HL-60/S4 treated with phorbol 12-myristate 13-acetate at 8.2 ng/mL for 4 days and 3 days (cell line): Measurements from ENCODE around the gene MST1.
"Not testable (repeated sequence)": the region's sequence is repeated elsewhere in the genome, so short reads cannot be mapped to it uniquely, and the experiment has no call there.

Source experiments
- in situ Hi-C: fragments of 300-500 bp; cut with MboI; formaldehyde crosslinking; loops from 2 replicates; pipeline ENCODE4 v1.15.0; 2022; ENCODE audit warnings: low sequenced_read_pairs

Gene MST1

DNA sequence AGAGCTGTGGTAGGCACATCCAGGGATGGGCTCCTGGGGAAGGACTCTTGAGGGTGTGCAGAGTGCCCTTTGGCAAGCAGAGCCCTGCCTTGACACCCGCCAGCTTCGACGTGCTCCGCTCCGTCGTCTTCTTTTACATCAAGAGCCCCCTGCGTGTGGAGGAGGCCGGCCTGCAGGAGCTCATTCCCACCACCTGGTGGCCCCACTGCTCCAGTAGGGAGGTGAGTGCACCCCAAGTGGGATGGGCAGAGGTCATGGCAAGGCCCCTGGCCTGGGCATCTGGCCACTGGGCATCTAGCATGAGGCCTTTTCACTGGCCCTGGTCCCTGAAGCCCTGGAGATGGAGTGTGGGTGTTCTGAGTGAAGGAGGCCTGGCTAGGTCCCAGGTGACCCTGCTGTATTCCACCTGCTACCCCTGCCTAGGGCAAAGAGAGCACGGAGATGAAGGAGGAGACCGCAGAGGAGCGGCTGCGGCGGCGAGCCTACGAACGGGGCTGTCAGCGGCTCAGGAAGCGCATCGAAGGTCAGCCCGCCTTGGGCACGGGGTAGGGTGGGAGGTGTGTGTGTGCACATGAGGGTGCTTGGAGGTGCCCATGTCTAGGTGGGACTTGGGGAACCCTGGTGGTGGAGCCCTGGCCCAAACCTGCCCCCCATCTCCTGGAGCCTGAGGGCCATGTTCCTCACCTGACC, 12.3 kb upstream of the MST1 start:
- in situ Hi-C loops = no loop called here

DNA sequence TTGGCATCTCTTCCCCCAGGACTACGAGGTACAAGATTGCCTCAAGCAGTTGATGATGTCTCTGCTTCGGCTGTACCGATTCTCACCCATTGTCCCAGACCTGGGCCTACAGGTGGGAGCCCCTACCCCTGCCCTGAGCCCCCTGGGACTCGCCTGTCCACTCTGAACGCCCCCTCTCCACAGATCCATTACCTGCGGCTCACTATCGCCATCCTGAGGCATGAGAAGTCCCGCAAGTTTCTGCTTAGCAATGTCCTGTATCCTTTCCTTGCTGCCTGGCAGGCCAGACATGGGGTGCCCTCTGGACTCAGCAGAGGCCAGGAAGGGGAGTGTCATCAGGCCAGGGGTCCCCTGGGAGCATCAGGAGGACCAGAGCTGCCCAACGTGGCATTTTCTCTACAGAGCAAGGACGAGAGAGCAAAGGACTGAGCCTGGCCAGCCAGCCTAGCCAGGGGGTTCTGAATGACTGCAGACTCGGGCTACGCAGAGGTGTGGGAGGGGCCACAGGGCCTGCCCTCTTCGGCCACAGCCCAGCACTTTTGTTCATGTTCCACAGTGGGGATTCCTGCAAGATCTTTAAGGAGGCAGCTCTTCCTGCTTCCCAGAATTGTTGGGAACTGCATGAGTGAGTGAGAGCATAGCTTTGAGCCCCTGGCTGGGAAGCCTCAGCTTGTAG, 11.3 kb upstream of the MST1 start:
- in situ Hi-C loops = no loop called here

DNA sequence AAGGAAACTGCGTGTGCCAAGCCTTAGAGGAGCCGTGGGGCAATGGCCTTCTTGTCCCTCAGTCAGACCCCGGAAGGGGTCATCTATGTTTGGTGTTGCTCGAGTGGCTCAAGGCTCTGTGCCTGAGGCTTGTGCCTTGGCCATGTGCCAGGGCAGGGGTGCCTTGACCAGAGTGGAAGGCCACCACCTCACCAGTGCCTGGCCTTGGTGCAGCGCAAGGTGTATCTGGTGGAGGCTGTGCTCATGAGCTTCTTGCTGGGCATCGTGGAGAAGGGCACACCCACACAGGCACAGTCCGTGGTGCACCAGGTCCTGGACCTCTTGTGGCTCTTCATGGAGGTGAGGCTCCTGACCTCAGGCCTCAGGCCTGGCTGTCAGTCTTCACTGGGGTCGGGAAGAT, 10.7 kb upstream of the MST1 start:
- in situ Hi-C loops = no loop called here

DNA sequence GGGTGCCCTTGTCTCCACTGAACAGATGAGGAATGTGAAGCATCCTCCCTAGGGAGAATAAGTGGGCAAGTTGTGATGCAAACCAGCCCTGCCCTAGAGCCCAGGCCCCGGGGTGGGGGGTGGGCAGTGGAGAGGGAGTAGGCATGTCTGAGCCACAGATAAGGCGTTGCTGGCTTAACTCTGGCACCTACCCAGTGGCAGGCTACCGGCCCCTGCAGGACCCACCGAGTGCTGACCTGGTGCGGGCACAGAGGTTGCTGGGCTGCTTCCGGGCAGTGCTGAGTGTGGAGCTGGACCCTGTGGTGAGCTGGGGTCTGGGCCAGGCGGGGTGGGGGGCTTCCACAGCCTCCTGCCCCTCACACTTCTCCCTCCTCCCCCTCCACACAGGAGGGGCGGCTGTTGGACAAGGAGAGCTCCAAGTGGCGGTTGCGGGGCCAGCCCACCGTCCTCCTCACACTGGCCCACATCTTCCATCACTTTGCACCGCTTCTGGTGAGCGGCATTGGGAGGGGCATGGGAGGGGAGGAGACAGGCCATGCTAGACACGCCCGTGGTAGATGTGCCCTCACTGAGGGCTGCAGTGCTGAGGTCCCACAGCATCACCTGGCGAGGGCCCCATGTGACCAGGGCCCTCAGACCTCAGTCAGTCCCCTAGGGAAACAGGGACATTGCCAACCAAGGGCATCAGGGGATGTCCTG, 10.2 kb upstream of the MST1 start:
- in situ Hi-C loops = no loop called here

DNA sequence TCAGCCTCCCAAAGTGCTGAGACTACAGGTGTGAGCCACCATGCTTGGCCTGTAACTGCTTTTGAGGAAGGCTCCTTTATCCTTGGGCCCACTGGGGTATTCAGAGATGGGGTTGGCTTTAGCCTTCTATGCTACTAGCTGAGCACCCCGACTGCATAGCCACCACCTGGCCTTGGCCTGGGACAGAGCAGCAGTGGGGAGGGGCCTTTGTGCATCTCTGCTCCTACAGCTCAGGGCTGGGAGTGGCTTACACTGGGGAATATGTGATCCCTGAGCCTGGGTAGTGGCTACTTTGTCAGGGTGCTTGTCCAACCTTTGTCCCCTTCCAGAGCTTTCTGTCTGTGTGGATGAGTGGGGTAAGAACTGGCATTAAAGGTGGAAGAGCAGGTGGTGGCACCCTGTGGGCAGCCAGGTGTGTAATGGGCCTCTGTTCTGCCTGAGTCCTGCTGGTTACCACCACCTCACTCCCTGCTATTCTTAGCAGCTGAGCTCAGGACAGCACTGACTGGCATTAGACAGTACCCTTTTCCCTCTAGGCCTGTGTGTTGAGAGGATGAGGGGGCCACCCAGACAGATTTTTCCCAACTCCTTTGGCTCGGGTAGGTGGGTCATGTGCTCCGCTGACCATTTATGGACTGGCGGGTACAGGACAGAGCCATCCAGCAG, 6.2 kb upstream of the MST1 start:
- in situ Hi-C loops = not testable (repeated sequence)

DNA sequence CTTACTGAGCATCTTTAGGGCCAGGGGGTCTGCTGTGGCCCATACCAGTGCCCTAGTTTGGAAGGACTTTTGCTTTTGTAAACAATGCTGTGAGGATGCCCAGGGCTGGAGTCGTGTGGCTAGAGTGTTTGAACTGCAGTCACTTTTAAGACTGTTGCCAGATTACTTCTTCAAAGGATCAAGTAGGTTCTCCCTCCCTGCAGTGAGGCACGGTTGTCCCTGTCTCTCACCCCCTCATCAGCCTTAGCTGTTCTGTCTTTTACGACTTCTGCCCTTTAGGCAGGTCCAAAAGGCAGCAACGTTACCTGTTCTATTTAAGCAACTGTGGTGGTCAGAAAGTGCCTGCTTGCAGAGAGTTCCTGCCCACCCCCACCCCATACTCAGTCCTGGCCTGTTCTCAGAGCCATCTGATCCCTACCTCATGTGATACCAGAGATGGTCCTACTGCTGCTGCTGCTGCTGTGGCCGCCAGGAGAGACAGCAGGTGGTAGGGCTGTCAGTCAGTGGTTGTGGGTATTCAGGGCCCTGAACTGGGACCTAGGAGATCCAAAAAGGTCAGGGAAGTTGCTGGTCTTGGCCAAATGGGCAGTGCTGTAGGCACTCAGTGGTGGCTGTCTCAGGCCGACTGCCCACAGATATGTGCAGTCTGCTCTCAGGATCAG, 5.3 kb upstream of the MST1 start:
- in situ Hi-C loops = not testable (repeated sequence)

DNA sequence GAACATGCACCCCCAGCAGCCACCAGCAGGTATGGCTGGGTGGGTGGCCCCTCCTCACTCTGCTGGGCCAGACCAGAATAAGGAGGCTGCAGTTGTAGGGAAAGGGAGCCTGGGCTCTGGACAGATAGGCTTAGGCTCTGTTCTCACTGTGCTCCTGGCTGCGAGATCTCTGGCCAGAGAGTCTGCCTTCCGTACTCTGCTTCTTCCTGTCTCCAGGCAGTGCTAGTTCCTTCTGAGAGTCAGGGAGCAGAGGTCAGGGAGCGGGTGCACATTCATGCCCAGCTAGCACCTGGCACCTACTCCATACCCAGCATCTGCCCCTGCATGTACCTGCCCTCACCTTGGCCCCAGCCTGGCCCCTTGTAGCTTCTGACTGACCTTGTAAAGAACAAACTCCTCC, 2.2 kb upstream of the MST1 start:
- in situ Hi-C loops = not testable (repeated sequence)

DNA sequence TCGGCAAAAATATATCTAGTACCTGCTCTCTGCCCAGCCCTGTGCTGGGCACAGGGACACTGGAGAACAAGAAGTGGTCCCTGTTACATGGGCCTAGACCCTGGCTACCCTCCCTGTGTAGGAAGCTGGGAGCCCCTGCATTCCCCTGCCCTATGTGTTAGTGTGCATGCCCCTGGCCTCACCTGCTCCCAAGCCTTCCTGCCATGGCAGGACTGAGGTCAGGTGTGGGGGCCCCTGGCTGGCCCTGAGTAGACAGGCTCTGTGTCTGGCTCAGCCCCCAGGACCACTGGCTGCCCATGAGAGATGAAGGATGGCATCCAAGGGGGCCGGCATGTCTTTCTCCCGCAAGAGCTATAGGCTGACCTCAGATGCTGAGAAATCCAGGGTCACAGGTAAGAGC, 1.6 kb upstream of the MST1 start:
- in situ Hi-C loops = not testable (repeated sequence)

DNA sequence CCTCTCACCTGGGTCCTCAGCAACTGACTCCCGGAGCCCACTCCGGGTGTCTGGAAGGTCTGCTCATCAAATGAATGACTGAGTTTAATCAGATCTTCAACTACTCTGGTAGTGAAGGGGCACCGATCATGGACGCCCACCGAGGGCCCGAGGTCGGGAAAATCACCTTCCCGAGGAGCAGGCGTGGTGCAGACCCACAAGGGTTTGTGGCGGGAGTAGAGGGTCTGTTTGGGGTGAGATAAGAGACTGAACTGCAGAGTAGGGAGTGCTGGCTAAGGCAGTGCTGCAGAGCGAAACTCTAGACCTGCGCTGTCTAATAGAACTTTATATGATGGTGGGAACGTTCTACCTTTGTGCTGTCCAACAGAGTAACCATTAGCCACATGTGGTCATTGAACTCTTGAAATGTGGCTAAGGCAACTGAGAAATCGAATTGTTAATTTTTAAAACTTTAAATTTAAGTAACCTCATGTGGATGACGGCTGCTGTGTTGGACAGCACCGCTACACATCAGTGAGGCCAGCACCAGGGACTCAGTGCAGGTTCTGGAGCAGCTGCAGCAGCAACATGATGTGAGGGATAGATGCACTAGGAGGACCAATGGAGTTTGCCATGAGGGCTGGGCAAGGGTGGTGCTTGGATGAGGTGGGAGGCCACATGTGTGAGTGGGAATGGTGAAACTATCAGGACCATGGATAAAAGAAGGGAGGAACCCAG, 792 bp upstream of the MST1 start:
- in situ Hi-C loops = not testable (repeated sequence)

DNA sequence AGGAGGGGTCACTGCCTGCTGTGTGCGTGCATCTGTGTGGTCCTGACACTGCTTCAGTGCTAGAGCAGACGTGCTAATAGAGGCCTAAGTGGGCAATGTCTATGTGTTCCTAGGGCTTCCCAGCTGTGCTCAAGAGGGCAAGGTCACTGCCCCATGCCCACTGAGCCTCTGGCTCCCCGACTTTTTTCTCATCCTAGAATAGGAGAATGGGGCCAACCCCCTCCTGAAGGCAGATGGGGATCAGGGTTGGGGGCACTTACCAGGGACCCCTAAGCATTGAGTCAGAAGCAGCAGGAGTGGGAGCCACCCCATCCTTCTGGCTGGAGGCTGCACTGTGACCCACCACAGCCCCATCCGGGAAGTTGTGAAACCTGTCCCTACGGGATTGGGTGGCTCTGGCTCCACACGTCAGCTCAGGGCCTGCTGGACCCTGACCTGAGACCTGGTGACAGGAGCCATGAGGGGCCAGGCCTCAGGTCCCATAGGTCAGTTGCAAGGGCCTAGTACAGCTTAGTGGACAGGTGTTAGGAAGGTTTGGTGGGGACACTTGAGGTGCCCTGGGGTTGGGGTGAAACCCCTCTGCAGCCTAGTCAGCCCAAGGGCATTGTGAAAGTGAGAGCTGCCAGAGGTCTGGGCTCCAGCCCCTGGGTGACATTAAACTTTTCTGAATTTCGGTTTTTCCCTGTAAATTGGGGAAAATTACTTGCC, 782 bp downstream of the MST1 start:
- in situ Hi-C loops = not testable (repeated sequence)

DNA sequence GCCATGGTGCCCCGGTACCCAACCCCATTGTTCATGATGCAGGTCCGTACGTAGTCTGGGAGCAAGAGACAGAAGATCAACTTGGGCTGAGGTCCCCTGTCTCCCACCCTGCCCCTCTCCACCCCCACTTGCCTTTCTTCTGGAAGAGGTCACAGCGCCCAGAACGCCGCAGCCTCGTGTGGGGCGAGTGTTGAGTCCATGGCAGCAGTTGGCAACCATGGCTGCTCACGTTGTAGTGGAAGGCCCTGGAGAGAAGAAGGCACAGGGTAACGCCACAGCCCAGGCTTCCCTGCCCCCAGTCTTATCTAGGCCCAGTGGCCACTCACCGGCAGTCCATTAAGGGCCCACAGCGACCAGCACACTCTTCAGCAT, 1.9 kb downstream of the MST1 start:
- in situ Hi-C loops = not testable (repeated sequence)

DNA sequence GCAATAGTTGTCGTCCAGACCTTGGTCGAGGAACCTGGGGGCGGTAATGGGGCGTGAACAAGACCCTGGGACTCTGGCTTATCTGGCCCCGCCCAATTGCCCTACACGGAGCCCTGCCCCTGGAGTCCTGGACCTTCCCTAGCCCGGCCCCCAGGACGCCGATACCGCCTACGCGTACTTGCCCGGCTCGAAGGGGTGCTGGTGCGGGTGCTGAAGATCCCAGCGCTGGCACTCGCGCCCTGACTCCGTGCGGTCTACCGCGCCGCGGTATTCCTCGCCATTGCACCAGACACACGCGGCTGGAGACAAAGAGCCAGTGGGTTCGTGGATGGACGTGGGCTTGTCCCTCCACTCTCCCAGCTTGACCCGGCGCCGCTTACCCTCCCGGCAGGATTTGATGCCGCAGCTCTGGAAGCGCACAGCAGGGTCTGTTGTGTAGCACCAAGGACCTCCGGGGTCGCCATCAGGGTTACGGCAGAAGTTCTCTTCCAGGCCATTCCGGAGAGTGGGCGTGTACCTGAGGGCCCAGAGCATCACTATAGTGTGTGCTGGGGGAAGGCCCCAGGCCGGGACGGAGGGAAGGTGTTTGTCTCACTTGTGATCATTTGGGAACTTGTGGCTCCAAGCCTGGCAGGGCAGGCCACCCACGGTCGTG, 2.4 kb downstream of the MST1 start:
- in situ Hi-C loops = not testable (repeated sequence)

DNA sequence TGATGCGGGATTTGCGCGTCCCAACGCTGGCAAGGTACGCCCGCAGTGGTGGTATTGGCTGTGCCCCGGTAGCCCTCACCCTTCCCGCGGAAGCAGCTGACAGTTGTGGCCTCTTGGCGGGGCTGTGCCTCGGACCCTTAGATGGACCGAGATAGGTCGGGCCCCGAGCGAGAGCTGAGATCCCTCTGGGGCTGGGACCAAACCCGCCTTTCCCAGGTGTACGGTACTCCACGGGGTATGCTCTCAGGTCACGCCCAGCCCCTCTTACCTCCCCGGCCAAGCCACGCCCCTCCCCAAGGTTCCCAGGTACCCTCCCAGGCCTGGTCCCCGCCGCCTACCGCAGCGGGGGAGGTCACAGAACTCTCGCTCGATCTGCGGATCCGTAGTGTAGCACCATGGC, 2.9 kb downstream of the MST1 start:
- in situ Hi-C loops = not testable (repeated sequence)

DNA sequence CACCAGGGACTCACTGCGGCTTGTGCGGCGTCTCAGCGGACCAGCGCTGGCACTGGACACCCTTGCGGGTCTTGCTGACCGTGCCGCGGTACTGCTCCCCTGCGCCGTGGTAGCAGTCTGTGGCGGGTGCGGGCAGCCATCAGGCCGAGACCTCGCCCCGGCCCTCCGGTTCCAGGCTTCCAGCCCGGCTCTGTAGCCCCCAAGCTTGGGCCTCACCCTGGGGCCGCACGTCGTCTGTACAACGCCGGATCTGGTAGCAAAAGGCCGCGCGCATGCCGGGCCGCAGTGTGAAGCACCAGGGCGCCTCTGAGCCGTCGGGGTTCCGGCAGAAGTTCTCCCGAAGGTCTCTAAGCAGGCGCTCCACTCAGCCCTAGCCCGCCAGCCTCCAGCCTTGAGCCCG, 3.4 kb downstream of the MST1 start:
- in situ Hi-C loops = not testable (repeated sequence)

DNA sequence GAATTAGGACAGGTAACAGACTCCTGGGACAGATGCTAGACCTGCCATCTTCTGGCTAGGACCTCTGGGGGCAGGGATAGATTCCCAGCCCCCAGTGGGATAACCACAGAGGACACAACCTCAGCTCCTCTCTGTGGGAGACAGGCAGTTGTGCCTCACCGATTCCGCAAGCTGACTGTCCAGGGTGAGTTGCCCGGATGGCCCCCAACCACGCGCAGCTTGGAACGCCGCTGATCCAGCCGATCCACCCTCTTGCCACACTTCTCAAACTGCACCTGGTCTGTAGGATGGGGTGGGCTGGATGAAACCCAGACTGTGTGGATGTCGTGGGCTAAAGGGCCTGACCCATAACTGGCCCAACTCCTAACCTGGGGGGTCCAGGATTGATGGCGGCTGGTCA, 4.2 kb downstream of the MST1 start:
- in situ Hi-C loops = not testable (repeated sequence)

DNA sequence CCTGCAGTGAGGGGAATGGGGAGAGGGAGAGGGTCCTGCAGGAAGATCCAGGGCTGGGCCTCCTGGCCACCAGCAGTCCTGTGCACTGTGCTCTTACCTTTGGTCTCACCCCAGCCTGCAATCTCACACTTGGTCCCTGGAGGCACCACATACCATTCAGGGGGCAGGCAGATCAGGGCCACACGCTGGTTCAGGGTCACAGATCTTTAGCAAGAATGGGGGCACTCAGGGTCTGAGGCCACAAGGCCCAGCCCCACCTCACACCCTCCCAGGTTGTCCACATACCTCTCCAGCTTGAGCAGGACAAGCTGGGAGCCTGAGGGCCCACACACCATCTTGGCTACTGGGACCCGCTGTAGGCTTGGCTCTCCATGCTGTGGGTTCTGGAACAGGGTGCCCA, 4.8 kb downstream of the MST1 start:
- in situ Hi-C loops = not testable (repeated sequence)

DNA sequence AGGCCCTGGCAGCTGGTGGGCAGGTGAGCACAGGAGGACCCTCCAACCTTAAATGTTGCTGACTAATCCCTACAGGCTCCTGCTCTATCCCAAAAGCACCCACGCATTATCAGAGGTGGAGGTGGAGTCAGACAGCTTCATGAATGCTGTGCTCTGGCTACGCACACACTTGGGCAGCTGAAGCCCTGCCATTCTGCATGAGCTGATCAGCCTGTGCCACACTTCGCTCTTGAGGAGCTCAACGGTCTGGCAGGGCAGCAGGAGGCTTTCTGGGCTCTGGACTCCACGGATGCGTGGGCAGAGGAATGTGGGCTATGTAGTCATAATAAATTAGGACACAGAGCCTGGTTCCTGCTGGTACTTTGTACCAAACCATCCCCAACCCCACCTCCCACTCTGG, 6.1 kb downstream of the MST1 start:
- in situ Hi-C loops = no loop called here

DNA sequence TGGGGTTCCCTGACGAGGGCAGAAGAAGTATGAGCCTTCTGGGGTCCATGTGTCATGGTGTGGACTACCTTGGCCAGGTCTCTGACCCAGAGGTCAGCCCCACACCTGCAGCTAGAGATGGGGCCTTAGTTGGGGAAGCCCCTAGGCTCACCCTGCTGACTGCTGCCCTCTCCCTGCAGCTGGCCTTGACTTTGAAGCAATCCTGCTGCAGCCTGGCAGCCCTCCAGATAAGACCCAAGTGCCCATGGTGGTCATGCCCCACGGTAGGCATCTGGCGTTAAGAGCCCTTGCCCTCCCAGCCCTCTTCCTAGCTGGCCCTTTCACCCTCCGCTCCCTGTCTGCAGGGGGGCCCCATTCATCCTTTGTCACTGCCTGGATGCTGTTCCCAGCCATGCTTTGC, 7.7 kb downstream of the MST1 start:
- in situ Hi-C loops = no loop called here

DNA sequence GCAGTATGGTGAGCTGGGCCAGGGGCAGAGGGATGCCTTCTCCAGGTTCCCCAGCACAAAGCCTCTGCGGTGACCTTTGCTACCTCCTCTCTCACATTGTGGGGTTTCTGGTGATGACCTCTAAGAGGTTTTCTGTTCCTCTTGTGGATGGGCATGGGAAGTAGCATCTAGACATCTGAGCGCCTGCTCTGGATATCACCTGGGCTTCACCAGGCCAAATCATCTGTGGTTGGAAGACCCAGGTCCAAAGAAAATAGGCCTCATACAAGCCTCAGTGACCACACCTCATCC, 8.1 kb downstream of the MST1 start:
- in situ Hi-C loops = no loop called here
